GM21529 (cell line): Measurements from ENCODE around the gene ATP6V0A4.
"Not testable (repeated sequence)": the region's sequence is repeated elsewhere in the genome, so short reads cannot be mapped to it uniquely, and the experiment has no call there.

ENCODE experiments used
- ATAC-seq: cut with Tn5 transposase; IDR thresholded peaks from one replicate; pipeline ENCODE4 v1.9.1; 2021; ENCODE audit not compliant: unreplicated experiment

Gene ATP6V0A4

GRCh38 chr7:138752518-138753149 lies 45.4 kb downstream of the ATP6V0A4 start:
- peak; percentile 79 for ATAC-seq

- no peak for ATAC-seq
Observed at GRCh38 chr7:138750901-138751464, 47.0 kb downstream of the ATP6V0A4 start.

GRCh38 chr7:138750473-138750872 lies 47.5 kb downstream of the ATP6V0A4 start:
- ATAC-seq, result no peak

GRCh38 chr7:138749960-138750359 lies 48.0 kb downstream of the ATP6V0A4 start:
- no peak for ATAC-seq

- ATAC-seq, result no peak
Observed at GRCh38 chr7:138748666-138749065, 49.3 kb downstream of the ATP6V0A4 start.

- ATAC-seq, result no peak
Observed at GRCh38 chr7:138746073-138746472, 51.9 kb downstream of the ATP6V0A4 start.

GRCh38 chr7:138745189-138745588 lies 52.8 kb downstream of the ATP6V0A4 start:
- no peak for ATAC-seq

GRCh38 chr7:138741453-138741735 lies 56.6 kb downstream of the ATP6V0A4 start:
- ATAC-seq, result no peak

GRCh38 chr7:138739859-138740258 lies 58.1 kb downstream of the ATP6V0A4 start:
- ATAC-seq, result no peak

- peak; percentile 95 for ATAC-seq
Observed at GRCh38 chr7:138738551-138739335, 59.3 kb downstream of the ATP6V0A4 start.

GRCh38 chr7:138738114-138738513 lies 59.9 kb downstream of the ATP6V0A4 start:
- ATAC-seq, result no peak

GRCh38 chr7:138735399-138735798 lies 62.6 kb downstream of the ATP6V0A4 start:
- ATAC-seq, result no peak

- not testable (repeated sequence) for ATAC-seq
Observed at GRCh38 chr7:138731733-138732132, 66.3 kb downstream of the ATP6V0A4 start.

- ATAC-seq, result no peak
Observed at GRCh38 chr7:138729444-138729843, 68.6 kb downstream of the ATP6V0A4 start.

- no peak for ATAC-seq
Observed at GRCh38 chr7:138727336-138728099, 70.5 kb downstream of the ATP6V0A4 start.

GRCh38 chr7:138726288-138726687 lies 71.7 kb downstream of the ATP6V0A4 start:
- ATAC-seq, result no peak

- no peak for ATAC-seq
Observed at GRCh38 chr7:138720286-138720685, 77.7 kb downstream of the ATP6V0A4 start.

- ATAC-seq, result no peak
Observed at GRCh38 chr7:138716889-138717288, 81.1 kb downstream of the ATP6V0A4 start.

GRCh38 chr7:138713191-138713590 lies 84.8 kb downstream of the ATP6V0A4 start:
- no peak for ATAC-seq

- ATAC-seq, result no peak
Observed at GRCh38 chr7:138712652-138713051, 85.3 kb downstream of the ATP6V0A4 start.

- no peak for ATAC-seq
Observed at GRCh38 chr7:138710536-138711385, 87.2 kb downstream of the ATP6V0A4 start.
